Hematopoietic multipotent progenitor cell treated with erythropoietin and hydrocortisone succinate and interleukin-3 and kit ligand, for 6 days (in vitro differentiated cells): ENCODE results near the gene OPN4.

Source experiments
- DNase-seq: peaks from one replicate; pipeline ENCODE4 v3.0.0-alpha.2; 2015

The OPN4 gene

DNA sequence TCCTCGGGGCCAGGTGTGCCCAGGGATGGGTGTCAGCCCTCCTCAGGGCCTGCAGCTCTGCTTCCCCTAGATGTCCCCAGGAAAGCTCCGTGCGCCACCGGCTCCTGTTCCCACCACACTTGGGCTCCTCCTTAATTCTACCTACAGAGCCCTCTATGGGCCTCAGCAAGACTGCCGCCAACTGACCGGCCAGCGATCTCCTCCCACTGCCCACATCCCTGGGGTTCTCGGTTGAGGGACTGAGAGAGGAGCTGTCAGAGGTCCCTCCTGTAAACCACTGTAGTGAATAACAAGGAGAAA lies 8.6 kb downstream of the OPN4 start:
- no peak for DNase-seq

DNA sequence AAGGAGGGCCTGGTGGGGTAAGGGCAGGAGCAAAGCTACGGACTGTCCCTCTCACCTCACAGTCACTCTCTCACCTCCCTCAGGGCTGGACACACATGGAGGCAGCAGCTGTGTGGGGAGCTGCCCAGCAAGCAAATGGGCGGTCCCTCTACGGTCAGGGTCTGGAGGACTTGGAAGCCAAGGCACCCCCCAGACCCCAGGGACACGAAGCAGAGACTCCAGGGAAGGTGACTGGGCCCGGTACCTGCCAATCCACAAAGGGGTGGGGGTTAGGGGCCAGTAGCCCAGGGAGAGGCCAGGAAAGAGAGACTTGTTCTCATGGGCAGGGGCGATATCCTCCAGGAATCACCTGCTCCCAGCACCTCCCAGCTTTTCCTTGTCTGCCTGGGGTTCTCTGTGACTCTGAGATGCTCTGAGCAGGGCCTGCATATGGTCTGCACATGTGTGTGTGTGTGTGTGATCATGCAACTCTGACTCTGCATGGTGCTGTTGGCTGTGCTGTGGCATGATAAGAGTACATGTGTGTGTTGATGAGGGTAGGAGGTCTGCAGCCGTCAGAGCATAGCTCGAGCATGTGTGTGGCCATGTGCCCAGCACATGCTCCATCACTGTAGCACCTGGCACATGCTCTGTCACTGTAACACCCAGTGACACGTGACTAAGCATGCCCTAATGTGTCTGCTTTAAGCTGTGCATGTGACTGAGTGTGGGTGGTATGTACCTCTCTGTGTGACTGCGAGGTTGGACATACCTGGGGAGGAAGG lies 9.4 kb downstream of the OPN4 start:
- no peak for DNase-seq

DNA sequence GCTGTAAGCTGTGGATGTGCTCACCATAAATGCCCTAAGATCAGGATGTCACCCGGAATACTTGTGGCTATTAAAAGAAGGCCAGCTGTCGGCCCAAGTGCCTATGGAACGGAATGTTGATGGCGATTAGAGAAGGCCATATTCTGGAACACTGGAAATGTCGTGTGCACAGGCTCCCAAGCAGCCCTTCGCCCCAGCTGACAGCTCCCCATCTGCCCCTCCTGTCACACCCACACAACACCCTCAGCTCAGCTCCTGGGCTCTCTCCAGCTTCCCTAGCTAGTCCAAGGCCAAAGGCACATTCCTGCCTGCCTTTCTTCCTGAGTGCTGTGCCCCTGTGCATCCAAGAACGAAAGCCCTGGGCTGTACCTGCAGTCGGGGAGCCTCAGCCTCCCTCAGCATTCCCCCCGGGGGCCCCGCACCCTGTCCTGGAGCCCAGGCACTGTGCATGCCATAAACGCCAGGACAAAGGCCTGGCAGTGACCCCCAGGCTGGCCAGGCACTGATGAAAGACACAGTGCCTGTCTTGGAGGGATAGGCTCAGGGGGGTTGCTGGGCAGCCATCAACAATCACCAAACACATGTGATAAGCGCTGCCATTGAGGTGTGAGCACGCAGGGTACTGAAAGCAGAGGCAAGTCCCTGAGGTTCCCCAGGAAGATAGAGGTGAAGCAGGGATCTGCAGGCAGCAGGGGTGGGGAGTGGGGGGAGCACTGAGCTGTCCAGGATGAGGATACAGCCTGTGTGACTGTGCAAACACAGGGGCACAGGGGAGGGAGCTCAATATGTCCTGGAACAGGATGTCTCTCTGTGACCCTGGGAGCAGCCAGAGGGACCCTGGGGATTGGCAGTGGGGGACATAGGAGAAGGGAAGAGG lies 10.2 kb downstream of the OPN4 start:
- no peak for DNase-seq

DNA sequence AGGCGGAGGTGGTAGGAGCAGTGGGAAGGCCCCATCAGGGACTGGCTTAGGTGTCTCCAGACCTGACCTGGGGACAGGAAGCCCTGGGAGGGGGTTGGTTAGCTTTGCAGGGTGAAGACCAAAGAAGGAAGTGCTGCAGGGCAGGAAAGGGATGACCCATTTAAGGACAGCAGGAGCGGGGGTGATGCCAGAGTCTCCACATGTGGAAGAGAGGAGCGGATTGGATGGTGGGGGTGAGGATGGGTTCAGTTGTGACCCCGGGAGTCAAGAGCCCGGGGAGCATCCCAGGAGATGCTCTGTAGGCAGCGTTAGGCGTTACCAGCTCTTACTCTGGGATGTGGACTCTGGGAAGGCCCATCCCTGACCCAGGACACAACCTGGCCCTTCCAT lies 10.9 kb downstream of the OPN4 start:
- DNase-seq, result no peak

DNA sequence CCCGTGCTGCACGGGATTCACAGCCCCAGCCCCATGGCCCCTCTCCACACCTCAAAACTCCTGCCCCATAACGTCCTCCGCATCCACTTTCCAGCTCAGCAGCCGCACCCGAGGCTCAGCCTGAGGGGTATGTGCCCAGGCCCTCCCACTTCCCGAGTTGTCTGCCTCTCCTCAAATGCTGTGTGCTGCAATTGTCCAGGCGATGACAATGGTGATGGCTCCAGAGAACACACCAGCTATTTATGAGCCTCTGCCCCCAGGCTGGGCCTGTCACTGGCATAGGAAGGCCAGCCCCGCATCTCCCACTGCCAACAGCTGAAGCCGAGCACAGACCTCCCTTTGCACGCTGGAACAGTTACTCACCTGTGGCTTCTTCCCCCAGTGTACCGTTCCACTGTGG lies 11.5 kb downstream of the OPN4 start:
- no peak for DNase-seq

DNA sequence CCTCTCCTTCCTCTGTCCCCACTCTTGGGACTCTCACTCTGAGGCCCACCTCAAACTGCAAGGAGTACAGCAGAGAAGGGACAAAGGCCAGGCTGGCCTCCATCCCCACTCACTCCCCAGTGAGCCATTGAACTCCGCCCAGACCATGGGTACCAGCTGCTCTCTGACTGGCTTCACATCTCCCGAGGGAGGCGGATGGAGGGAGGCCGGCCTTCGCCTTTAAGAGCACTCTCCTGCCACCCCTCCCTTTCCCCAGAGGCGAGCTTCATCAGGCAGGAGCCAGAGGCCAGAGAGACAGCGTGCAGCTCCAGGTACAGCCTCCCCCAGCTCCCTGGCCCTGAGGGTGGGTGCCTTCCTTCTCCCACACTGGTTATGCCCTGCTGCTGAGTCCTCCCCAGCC lies 12.2 kb downstream of the OPN4 start:
- DNase-seq, result no peak

DNA sequence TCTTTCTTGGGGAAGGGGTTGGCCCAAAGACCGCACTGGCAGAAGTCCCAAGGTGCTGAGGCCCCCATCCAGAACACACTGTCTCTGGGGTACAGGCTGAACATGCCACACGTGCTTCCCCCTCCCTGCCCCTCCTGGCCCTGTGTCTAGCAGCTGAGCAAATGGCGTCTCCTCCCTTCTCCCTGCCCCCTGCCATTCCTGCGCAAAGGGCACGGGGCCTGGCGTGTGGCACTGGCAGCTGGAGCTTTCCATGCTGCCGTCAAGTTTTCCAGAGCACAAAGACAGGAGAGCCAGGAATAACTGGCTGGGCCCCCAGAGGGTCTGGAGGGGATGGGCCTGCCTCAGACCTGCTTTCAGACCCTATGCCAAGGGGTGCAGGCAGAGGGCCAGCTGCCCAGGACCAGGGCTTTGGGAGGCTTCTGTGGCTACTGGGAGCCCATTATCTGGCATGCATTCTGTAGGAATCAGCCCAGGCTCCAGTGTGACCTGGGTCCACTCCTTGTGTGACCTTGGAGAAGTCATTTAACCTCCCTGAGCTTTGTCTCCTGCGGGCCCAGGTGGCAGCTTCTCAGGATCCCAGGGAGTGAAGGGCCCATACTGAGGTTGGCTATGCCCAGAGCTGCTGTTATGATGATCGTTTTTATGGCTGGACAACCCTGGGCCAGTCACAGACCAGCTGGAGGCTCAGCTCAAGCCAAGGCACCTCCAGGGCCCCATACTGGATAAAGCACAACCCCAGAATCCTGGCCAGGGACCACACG lies 13.3 kb downstream of the OPN4 start:
- no peak for DNase-seq

DNA sequence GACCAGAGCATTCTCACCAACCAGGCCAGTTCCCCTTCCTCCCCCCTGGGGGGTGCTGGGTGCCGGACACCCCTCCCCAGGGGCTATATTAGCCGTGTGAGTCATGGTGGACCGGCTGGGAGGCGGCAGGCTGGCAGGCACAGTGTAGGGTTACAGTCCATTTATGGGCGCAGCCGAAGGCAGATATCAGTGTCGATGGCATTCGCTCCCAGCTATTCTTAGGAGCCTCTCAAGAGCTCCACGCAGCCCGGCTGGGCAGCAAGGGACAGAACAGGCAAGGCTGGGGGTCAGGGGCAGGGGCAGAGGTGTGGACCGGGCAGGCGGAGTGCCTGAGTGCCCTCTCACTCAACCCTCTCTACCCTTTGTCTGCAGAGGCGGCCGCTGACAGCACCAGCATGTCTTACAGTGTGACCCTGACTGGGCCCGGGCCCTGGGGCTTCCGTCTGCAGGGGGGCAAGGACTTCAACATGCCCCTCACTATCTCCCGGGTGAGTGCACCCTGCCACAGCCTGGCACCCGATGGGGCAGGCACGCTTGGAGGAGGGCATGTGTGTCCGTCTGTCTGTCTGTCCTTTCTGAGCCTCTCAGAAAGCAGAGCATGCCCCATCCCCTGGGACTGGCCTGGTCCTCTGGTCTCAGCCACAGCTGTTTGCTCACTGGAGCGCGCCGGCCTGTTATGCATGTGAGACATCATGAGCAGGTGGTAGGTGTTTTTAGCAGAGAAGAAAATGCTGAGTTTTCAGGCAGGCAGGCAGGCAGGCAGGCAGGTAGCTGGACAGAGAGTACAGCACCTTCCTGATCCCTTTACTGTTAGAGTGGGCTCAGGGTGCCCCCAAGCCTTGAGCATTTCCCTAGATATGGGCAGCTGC lies 14.2 kb downstream of the OPN4 start, which contains the start of gene LDB3:
TSS of gene LDB3 (plus strand) at position 215 of the 869 bp plus-strand sequence. CDS start at position 396, 181 bp downstream.
- no peak for DNase-seq

DNA sequence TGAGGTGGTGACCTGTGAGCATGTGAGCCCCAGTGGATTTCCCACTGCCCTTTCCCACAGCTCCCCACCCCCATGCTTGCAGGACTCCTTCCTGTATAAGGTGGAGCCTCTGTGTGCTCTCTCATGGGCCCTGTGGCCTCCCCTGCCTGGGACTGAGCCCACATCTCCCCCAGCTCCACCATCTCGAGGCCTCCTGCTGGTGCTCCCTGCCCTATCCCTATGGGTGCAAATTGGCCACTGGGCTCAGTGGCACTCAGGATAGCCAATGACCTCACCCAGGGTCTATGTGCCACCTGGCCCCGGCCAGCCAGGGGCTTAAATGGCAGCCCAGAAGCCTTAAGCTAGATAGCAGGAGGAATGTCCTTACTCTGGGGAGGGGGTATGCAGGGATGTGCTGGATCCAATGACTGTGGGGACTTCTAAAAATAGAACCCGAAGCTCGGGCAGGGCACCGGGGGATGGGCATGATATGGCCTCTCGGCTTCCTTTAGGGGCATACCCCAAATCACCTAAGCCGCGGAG lies 16.0 kb downstream of the OPN4 start:
- DNase-seq, result no peak

DNA sequence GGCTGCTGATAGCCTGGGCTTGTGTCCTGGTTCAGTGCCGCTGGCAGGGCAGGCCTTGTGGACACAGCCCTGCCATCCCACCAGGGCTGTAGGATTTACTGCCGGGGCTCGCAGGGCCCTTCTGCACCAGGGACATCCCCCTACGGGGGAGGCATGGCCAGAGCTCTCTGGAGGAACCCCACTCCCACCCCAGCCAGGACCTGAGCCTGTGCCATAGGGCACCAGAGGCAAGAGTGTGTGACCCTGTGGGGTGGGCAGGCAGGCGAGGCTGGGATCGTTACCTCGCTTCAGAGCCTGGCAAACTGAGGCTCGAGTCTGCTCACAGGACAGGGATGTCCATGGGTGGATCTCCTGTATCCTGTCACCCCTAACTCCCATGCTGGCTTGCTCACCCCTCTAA lies 16.5 kb downstream of the OPN4 start:
- no peak for DNase-seq

DNA sequence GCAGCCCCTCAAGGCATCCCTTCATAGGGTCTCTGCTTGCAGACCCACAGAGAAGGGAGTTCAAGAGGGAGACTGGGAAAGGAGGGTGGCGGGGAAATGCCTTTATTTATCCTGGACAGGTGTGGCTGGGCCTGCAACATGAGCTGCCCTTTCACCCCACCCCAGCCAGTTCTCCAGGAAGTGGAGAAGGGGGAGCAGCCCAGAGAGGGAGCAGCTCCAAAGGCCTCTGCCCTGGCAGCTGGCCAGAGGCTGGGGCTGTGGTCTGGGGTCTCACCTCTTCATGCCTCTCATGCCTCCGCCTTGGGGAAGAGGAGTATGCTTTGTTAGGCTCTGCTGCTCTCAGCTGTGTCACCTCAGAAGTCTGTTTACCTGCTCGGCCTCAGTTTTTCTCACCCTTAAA lies 17.1 kb downstream of the OPN4 start:
- no peak for DNase-seq

DNA sequence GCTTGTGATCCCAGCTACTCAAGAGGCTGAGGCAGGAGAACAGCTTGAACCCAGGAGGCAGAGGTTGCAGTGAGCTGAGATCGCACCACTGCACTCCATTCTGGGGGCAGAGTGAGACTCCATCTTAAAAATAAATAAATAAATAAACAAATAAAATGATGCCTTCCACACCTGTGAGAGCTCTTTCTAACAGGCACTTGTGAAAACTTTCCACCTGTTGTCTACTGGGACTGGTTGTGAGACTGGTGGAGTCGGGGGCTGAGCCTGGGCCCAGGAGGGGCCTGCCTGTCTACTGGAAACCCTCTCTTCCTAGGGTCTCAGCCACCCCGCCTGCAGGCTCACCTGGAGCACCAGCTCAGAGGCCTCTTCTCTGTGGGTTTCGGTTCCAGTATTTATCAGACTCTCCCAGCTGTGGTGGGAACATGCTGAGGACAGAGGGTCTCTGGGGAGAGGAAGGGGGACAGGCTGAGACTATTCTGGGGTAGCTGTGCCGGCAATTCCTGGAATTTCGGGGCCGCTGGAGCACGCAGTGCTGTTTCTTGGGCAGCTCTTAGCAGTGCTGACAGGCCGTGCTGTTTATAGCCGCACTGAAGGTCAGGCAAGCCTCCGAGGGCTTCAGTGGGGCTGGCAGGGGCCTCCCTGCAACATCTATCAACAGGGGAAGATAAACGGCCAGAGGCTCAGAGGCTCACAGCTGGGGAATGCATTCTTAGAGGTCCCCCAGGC lies 17.8 kb downstream of the OPN4 start:
- DNase-seq, result no peak

DNA sequence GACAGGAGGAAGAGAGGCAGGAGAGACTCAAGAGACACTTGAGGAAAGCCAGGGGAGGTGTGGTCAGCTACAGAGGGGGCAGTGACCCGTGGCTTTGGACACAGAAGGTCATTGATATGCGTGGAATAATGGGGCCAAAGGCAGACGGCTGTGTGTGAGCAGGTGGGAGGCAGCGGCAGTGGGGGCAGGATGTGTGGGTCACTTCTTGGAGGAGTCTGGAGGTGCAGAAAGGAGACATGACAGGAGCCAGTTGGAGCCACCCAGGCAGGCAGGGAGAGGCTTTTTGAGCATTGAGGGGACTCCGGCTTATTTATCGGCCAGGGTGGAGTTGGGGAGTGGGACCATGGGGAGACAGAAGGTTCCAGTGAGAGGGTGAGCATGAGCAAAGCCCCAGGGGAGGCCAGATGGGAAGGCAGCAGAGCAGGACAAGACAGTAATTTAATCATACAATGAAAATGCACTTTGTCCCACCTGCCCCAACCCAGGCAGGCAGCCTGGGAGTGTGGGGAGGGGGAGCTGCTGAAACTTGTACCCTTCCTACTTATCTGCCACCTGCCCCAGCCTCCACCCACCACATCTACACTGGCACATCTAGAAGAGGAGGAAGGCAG lies 19.0 kb downstream of the OPN4 start:
- DNase-seq, result no peak

DNA sequence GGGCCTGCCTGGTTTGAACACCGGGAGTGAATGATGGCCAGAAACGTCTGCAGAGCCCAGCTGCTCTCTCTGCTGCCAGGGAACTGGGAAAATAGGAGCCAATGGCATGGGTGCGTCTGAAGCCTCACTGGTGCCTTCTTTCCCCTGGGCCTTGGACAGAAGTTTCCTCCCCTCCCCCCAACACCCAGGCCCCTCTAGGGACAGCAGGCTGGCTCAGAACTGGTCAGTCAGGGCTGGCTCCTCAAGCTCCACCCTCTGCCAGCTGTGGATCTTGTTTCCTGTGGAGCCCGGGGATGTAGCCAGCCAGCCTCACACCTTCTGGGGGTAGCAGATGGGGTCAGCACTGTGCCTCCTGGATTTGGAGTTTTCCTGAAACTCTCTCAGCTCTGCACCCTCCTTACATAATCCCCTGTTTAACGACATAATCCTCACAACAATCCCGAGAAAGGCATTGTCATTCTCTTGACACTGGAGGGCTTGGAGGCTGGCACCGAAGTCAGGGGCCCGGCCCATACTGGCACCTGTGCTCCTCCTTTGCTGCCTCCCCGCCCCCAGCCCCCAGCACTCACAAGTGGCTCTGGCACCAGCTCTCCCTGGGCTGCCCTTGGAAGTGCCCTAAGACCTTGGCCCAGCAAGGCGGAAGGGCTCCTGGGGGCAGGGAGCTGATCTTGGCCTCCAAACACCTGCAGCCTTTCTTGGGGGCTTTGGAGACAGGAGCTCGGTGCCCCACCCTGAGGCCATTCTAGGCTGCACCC lies 19.7 kb downstream of the OPN4 start:
- DNase-seq, result no peak

DNA sequence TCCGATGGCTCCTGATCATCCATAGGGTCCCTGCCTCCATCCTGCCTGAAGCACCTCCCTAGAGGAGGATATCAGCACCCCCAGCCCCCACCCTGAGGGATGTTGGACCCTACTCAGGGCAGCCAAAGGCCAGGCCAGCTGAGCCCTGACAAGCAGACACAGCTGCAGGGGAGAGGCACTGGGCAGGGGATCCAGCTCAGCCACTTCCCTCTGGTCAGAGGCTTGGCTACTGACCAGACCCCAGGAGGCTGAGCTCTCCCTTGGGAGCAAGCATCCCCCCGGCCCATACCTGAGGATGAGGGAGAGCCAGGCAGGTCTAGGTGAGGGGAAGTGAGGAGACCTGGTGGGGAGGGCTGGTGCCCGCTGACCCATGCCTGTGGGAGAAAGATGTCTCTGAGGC lies 20.6 kb downstream of the OPN4 start:
- DNase-seq, result no peak

DNA sequence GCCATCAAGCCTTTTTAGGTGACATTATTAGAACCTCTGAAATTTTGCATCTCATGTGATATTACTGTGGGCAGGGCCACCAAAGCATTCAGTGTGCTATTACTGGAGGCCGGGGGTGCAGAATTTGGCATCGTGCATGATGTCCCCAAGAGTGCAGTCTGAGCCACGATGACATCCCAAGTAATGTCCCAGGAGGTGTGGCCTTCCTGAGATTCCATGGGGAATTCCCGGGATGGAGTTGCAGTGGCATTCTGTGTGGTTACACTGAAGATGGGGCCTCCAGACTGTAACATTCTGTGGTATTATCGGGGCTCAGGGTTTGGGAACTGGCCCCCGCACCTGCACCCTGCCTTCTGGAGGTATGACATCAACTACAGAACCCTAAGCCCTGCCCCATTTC lies 23.0 kb downstream of the OPN4 start:
- DNase-seq, result no peak

DNA sequence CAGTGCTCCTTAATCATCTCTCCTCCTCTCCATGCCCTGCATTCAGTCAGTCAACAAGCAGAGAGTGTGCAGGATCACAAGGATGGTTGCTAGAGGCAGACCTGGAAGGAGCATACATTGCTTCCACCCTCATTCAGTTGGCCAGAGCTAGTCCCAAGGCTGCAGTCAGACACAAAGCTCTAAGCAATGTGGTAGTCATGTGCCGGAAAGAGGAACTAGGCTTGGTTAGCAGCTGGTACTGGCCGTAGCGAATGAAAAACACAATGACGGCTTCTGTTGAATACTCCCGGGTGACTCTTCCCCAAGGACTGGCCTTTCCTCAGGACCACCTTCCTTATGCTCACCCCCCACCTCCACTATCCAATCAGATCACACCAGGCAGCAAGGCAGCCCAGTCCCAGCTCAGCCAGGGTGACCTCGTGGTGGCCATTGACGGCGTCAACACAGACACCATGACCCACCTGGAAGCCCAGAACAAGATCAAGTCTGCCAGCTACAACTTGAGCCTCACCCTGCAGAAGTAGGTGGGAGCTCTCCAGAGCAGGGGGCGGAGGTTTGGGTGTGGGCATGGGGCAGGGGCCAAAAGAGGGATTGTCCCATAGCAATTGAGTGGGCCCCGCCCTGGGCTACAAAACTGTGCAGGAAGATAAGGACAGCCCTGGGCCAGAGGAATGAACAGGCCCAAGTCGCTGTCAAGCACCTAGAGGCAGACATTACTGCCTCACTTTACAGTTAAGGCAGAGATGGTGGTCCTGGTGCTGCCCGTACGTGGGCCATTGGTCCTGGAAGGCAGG lies 24.8 kb downstream of the OPN4 start:
- DNase-seq, result peak; percentile 96

DNA sequence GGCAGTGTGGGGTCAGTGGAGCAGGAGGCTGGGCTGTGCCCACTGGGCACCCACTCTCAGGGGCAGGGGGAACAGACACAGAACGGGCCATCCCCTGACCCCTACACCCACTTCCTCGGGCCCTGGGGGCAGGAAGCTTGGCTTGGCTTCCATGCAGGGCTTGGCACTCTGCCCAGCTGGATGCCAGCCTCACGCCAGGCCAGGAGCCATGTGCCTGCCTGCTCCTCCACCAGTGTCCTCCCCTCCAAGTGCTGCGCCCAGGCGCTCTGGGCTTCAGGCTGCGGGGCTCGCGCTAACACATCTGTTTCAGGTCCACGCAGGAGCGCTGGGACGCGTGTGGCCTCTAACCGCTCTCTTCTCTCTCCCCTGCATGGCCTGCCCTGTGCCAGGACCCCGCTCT lies 26.7 kb downstream of the OPN4 start:
- peak; percentile 34 for DNase-seq

DNA sequence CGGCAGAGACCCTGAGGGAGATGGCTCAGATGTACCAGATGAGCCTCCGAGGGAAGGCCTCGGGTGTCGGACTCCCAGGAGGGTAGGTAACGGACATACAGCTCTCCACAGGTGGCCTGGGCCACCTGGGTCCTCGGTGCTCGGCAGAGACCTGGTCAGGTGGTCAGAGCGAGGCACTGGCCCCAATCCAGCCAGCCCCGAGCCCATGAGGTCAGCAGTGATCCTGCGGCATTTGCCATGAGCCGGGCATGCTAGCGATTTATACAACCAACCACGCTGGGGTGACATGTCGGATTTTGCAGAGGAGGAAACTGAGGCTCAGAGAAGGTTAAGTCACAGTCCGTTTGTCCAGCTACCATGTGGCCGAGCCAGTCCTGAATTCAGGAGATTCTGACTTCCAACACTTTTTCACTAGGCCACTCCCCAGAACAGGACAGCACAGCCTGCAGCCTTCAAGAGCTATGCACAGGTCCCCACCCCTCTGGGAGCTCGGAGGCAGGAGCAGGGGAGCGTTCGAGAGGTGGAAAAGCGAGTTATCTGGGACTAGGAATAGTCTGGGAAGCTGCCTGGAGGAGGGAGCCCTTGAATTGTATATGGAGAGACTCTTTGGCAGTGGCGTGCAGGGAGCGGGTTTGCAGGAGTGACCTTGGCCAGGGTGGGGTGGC lies 27.5 kb downstream of the OPN4 start:
- DNase-seq, result no peak
